Activated naive CD4-positive, alpha-beta T cell treated with anti-CD3 and anti-CD28 coated beads, Interleukin-2, amount 50 U/mL, for 72 hours (primary cell): ENCODE data around the gene DCDC2B. TPM values are rescaled to one million over a fixed set of nuclear protein-coding genes. Genes with fewer than 3 reads are reported as not detected.

Source experiments
- total RNA-seq, 2 donors: library from RNA; stranded (reverse); gene quantifications; one replicate each; pipeline ENCODE4 v1.2.3, GENCODE V29; 2022

DCDC2B gene
- total RNA-seq, 2 donors from 2014 or later, result 0.16 TPM; not detected in 1

Other genes with a start within 250 kb of the DCDC2B start
- gene KHDRBS1, start 195.2 kb upstream of the DCDC2B start, total RNA-seq, result 100 to 1,000 TPM; 159 to 210 TPM
- gene TMEM39B, start 136.2 kb upstream of the DCDC2B start, total RNA-seq, result 10 to 100 TPM; 20.3 to 35.0 TPM
- gene KPNA6, start 101.0 kb upstream of the DCDC2B start, total RNA-seq, result 100 to 1,000 TPM in 1 of 2 donors, 10 to 100 TPM in 1; 62.0 to 103 TPM
- 10 to 100 TPM; 71.9 to 81.7 TPM for gene TXLNA, start 29.4 kb upstream of the DCDC2B start, total RNA-seq
- gene CCDC28B, start 8.5 kb upstream of the DCDC2B start, total RNA-seq, result 10 to 100 TPM; 20.8 to 24.9 TPM
- gene IQCC, start 3.4 kb upstream of the DCDC2B start, total RNA-seq, result 1 to 10 TPM; 4.6 to 7.2 TPM
- gene TMEM234, start 13.3 kb downstream of the DCDC2B start, total RNA-seq, result 10 to 100 TPM in 1 of 2 donors, 1 to 10 TPM in 1; 7.0 to 10.7 TPM
- 100 to 1,000 TPM; 273 to 295 TPM for gene EIF3I, start 13.3 kb downstream of the DCDC2B start, total RNA-seq
- 1 to 10 TPM in 1 of 2 donors, under 1 TPM in 1; 0.66 to 1.1 TPM for gene FAM167B, start 38.1 kb downstream of the DCDC2B start, total RNA-seq
- 100 to 1,000 TPM; 208 to 284 TPM for gene LCK, start 42.2 kb downstream of the DCDC2B start, total RNA-seq
- gene HDAC1, start 83.0 kb downstream of the DCDC2B start, total RNA-seq, result 100 to 1,000 TPM; 185 to 200 TPM
- gene MARCKSL1, start 127.1 kb downstream of the DCDC2B start, total RNA-seq, result 10 to 100 TPM; 10.6 to 47.0 TPM
- 1 to 10 TPM; 6.7 to 9.7 TPM for gene FAM229A, start 153.4 kb downstream of the DCDC2B start, total RNA-seq
- 1 to 10 TPM; 1.2 to 1.7 TPM for gene TSSK3, start 153.4 kb downstream of the DCDC2B start, total RNA-seq
- 10 to 100 TPM; 41.8 to 53.0 TPM for gene BSDC1, start 185.4 kb downstream of the DCDC2B start, total RNA-seq